HepG2 (cell line): ENCODE results near the gene ACSF3.

ENCODE experiments used
- FOXA1 ChIP-seq, 2 experiments: fragments of 450-650 bp in 1 of 2; sonication (generic) in 1 of 2; formaldehyde crosslinking in 1 of 2; IDR thresholded peaks; 2 replicates each; pipeline versions ENCODE4 v1.4.0 to v1.6.1; 2016 to 2020; ENCODE audit warnings: missing genetic modification reagents in 1 of 2
- HMG20B ChIP-seq: conservative IDR thresholded peaks from 2 replicates; pipeline ENCODE4 v1.6.1; 2016; ENCODE audit warnings: missing genetic modification reagents, missing compliant biosample characterization
- ZNF354B ChIP-seq: sonication (generic); formaldehyde crosslinking; IDR thresholded peaks from 2 replicates; pipeline ENCODE4 v1.8.0; 2022; ENCODE audit warnings: mild to moderate bottlenecking, missing genetic modification reagents
- ZNF382 ChIP-seq: sonication (generic); formaldehyde crosslinking; IDR thresholded peaks from 2 replicates; pipeline ENCODE4 v1.5.0; 2020; ENCODE audit warnings: missing genetic modification reagents, mild to moderate bottlenecking, borderline replicate concordance
- TF ChIP-seq, protein P1 (sequence below): sonication (generic); formaldehyde crosslinking; IDR thresholded peaks from 2 replicates; pipeline ENCODE4 v1.5.1; 2020; ENCODE audit warnings: missing genetic modification reagents, mild to moderate bottlenecking, borderline replicate concordance
- TF ChIP-seq, protein P2 (sequence below): sonication (generic); formaldehyde crosslinking; IDR thresholded peaks from 2 replicates; pipeline ENCODE4 v1.5.0; 2020; ENCODE audit warnings: mild to moderate bottlenecking, missing genetic modification reagents
- TF ChIP-seq, protein P3 (sequence below): sonication (generic); formaldehyde crosslinking; IDR thresholded peaks from 2 replicates; pipeline ENCODE4 v1.4.0; 2020; ENCODE audit warnings: missing genetic modification reagents

DNA sequence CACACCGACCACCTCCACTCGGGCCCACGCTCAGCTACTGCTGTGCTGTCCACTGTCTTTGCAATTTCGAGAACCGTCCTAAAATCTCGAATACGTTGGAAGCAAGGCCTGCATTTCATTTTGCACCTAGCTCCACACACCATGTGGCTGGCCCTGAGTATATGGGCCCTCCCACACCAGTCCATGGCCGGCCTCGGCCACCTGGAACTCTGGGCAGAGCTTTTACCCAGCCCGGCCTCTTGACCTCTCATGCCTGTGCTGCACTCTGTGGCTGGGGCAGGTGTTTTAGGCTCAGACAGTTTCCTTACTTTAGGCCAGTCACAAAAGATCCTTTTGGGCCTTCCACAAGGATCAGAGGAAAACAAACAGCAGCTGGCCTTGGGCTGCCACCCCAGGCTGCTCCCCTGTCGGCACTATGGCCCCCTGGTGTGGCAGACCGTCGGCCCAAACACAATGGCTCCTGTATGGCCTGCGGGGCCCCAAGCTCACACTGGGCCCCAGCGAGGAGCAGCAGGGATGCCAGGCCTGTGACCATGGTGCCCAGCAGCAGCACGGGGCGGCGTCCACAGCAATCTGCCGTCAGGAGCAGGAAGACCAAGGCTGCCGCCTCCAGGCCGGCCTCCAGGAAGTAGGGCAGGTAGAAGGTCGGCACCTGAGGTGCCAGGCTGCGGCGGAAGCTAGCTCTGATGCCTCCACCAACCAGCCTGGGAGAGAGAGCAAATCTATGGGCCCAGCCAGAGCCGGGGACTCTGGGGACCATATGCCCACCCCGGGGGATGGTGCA lies 104.2 kb downstream of the ACSF3 start:
- no peak for TF ChIP-seq FOXA1 (IDR thresholded peaks at IDR 0.05)
- TF ChIP-seq FOXA1 (CRISPR knock-in tag; IDR thresholded peaks at IDR 0.05), result peak; percentile 93
- peak; percentile 93 for TF ChIP-seq HMG20B (CRISPR knock-in tag)
- TF ChIP-seq ZNF382 (CRISPR knock-in tag), result no peak
- TF ChIP-seq, protein P1, sequence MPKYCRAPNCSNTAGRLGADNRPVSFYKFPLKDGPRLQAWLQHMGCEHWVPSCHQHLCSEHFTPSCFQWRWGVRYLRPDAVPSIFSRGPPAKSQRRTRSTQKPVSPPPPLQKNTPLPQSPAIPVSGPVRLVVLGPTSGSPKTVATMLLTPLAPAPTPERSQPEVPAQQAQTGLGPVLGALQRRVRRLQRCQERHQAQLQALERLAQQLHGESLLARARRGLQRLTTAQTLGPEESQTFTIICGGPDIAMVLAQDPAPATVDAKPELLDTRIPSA (CRISPR knock-in tag), result no peak
- TF ChIP-seq, protein P2, sequence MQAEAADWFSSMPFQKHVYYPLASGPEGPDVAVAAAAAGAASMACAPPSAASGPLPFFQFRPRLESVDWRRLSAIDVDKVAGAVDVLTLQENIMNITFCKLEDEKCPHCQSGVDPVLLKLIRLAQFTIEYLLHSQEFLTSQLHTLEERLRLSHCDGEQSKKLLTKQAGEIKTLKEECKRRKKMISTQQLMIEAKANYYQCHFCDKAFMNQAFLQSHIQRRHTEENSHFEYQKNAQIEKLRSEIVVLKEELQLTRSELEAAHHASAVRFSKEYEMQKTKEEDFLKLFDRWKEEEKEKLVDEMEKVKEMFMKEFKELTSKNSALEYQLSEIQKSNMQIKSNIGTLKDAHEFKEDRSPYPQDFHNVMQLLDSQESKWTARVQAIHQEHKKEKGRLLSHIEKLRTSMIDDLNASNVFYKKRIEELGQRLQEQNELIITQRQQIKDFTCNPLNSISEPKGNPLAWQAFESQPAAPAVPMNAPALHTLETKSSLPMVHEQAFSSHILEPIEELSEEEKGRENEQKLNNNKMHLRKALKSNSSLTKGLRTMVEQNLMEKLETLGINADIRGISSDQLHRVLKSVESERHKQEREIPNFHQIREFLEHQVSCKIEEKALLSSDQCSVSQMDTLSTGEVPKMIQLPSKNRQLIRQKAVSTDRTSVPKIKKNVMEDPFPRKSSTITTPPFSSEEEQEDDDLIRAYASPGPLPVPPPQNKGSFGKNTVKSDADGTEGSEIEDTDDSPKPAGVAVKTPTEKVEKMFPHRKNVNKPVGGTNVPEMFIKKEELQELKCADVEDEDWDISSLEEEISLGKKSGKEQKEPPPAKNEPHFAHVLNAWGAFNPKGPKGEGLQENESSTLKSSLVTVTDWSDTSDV (CRISPR knock-in tag), result no peak; the same call in 1 of the 2 replicates
- no peak for TF ChIP-seq ZNF354B (CRISPR knock-in tag)
- TF ChIP-seq, protein P3, sequence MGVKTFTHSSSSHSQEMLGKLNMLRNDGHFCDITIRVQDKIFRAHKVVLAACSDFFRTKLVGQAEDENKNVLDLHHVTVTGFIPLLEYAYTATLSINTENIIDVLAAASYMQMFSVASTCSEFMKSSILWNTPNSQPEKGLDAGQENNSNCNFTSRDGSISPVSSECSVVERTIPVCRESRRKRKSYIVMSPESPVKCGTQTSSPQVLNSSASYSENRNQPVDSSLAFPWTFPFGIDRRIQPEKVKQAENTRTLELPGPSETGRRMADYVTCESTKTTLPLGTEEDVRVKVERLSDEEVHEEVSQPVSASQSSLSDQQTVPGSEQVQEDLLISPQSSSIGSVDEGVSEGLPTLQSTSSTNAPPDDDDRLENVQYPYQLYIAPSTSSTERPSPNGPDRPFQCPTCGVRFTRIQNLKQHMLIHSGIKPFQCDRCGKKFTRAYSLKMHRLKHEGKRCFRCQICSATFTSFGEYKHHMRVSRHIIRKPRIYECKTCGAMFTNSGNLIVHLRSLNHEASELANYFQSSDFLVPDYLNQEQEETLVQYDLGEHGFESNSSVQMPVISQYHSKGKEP (CRISPR knock-in tag), result no peak; the same call in 1 of the 2 replicates
